Measurements from ENCODE around the gene SYNE1.
"Not testable (repeated sequence)": the region's sequence is repeated elsewhere in the genome, so short reads cannot be mapped to it uniquely, and the experiment has no call there.

The SYNE1 gene

GRCh38 chr6:152637296-152638047 is at the start of gene SYNE1:
TSS of gene SYNE1 (minus strand) at chr6:152637362. CDS start at chr6:152628331, 9,031 bp downstream.
- DNase-seq: no peak

- DNase-seq: no peak
Observed at GRCh38 chr6:152685819-152686218, 48.7 kb upstream of the SYNE1 start.

- not testable (repeated sequence) for DNase-seq
Observed at GRCh38 chr6:152682935-152683334, 45.8 kb upstream of the SYNE1 start.

- DNase-seq: no peak
Observed at GRCh38 chr6:152682141-152682540, 45.0 kb upstream of the SYNE1 start.

- DNase-seq: no peak
Observed at GRCh38 chr6:152680879-152681517, 43.8 kb upstream of the SYNE1 start.

GRCh38 chr6:152680151-152680550 is 43.0 kb upstream of the SYNE1 start:
- no peak for DNase-seq

- DNase-seq: no peak
Observed at GRCh38 chr6:152673236-152673635, 36.1 kb upstream of the SYNE1 start.

GRCh38 chr6:152671171-152671570 is 34.0 kb upstream of the SYNE1 start:
- DNase-seq: no peak

- DNase-seq: no peak
Observed at GRCh38 chr6:152669895-152670294, 32.7 kb upstream of the SYNE1 start.

- DNase-seq: no peak
Observed at GRCh38 chr6:152661776-152662175, 24.6 kb upstream of the SYNE1 start.

GRCh38 chr6:152651986-152652385 is 14.8 kb upstream of the SYNE1 start:
- no peak for DNase-seq

GRCh38 chr6:152648105-152648504 is 10.9 kb upstream of the SYNE1 start:
- DNase-seq: no peak

- not testable (repeated sequence) for DNase-seq
Observed at GRCh38 chr6:152646732-152647131, 9.6 kb upstream of the SYNE1 start.

- no peak for DNase-seq
Observed at GRCh38 chr6:152642578-152643375, 5.6 kb upstream of the SYNE1 start.

- DNase-seq: no peak
Observed at GRCh38 chr6:152636609-152637295, 410 bp downstream of the SYNE1 start.

GRCh38 chr6:152636021-152636608 is 1.0 kb downstream of the SYNE1 start:
- DNase-seq: no peak

GRCh38 chr6:152634773-152635172 is 2.4 kb downstream of the SYNE1 start:
- DNase-seq: no peak

- no peak for DNase-seq
Observed at GRCh38 chr6:152632121-152632782, 4.9 kb downstream of the SYNE1 start.

- DNase-seq: no peak
Observed at GRCh38 chr6:152631376-152631775, 5.8 kb downstream of the SYNE1 start.

- no peak for DNase-seq
Observed at GRCh38 chr6:152630832-152631231, 6.3 kb downstream of the SYNE1 start.

GRCh38 chr6:152625213-152625612 is 11.9 kb downstream of the SYNE1 start:
- no peak for DNase-seq

- not testable (repeated sequence) for DNase-seq
Observed at GRCh38 chr6:152614776-152615175, 22.4 kb downstream of the SYNE1 start.

Measured in amniotic stem cell (primary cell).